Measurements from ENCODE around the gene CHTF8.
"Not testable (repeated sequence)": the region's sequence is repeated elsewhere in the genome, so short reads cannot be mapped to it uniquely, and the experiment has no call there.

Gene CHTF8

GRCh38 chr16:69133373-69133954 lies 1.1 kb upstream of the CHTF8 start:
- no peak for DNase-seq

- peak; percentile 33 for DNase-seq
Measured at GRCh38 chr16:69131839-69132423, 457 bp downstream of the CHTF8 start.

- DNase-seq = peak; percentile 12
Measured at GRCh38 chr16:69131167-69131838, 1.1 kb downstream of the CHTF8 start.

- no peak for DNase-seq
Measured at GRCh38 chr16:69130461-69130860, 1.9 kb downstream of the CHTF8 start.

- no peak for DNase-seq
Measured at GRCh38 chr16:69127966-69128510, 4.3 kb downstream of the CHTF8 start.

- DNase-seq = not testable (repeated sequence)
Measured at GRCh38 chr16:69126801-69127200, 5.6 kb downstream of the CHTF8 start.

- DNase-seq = no peak
Measured at GRCh38 chr16:69126221-69126620, 6.2 kb downstream of the CHTF8 start.

- DNase-seq = not testable (repeated sequence)
Measured at GRCh38 chr16:69124961-69125360, 7.4 kb downstream of the CHTF8 start.

- not testable (repeated sequence) for DNase-seq
Measured at GRCh38 chr16:69124406-69124805, 8.0 kb downstream of the CHTF8 start.

GRCh38 chr16:69123910-69124309 lies 8.5 kb downstream of the CHTF8 start:
- DNase-seq = peak; percentile 25

GRCh38 chr16:69120096-69120664 lies 12.2 kb downstream of the CHTF8 start:
- no peak for DNase-seq

GRCh38 chr16:69119536-69119935 lies 12.9 kb downstream of the CHTF8 start:
- DNase-seq = no peak

GRCh38 chr16:69118994-69119393 lies 13.4 kb downstream of the CHTF8 start:
- no peak for DNase-seq

- no peak for DNase-seq
Measured at GRCh38 chr16:69118468-69118867, 13.9 kb downstream of the CHTF8 start.

GRCh38 chr16:69116906-69117305 lies 15.5 kb downstream of the CHTF8 start:
- no peak for DNase-seq

GRCh38 chr16:69116256-69116875 lies 16.0 kb downstream of the CHTF8 start:
- DNase-seq = no peak

- no peak for DNase-seq
Measured at GRCh38 chr16:69115837-69116236, 16.6 kb downstream of the CHTF8 start.

- DNase-seq = no peak
Measured at GRCh38 chr16:69115361-69115760, 17.0 kb downstream of the CHTF8 start.

- no peak for DNase-seq
Measured at GRCh38 chr16:69114976-69115355, 17.4 kb downstream of the CHTF8 start.

- DNase-seq = no peak
Measured at GRCh38 chr16:69114346-69114975, 17.9 kb downstream of the CHTF8 start.

GRCh38 chr16:69113216-69113615 lies 19.2 kb downstream of the CHTF8 start:
- no peak for DNase-seq

- no peak for DNase-seq
Measured at GRCh38 chr16:69112285-69113129, 19.9 kb downstream of the CHTF8 start.

Data from NCI-H446 treated with DMSO at 0.1 percent for 48 hours (cell line).